ENCODE results near the gene FRMPD1. TPM values are rescaled to one million over a fixed set of nuclear protein-coding genes. Genes with fewer than 3 reads are reported as not detected.

The FRMPD1 gene
- total and polyA plus RNA-seq, 2 of the 13 experiments (the other 11 are each of a cell fraction or from before 2014, with no cell fraction given): not detected

- TF ChIP-seq AFF4 (CRISPR knock-in tag; IDR thresholded peaks at IDR 0.05): peak; percentile 35; the same call in 1 of the 2 replicates
- TF ChIP-seq HES4 (CRISPR knock-in tag; IDR thresholded peaks at IDR 0.05; ENCODE audit: borderline replicate concordance): 0 out of 2 replicates have a peak, but pooled peaks have one; percentile 72
- peak; percentile 89; the same call in 1 of the 2 replicates for TF ChIP-seq ZNF33B (CRISPR knock-in tag; IDR thresholded peaks at IDR 0.05)
- TF ChIP-seq RXRA (CRISPR knock-in tag; IDR thresholded peaks at IDR 0.05): peak; percentile 67
- TF ChIP-seq HNRNPUL1 (IDR thresholded peaks at IDR 0.05; ENCODE audit: low read depth, low read length): no peak
- TF ChIP-seq FOXP4 (CRISPR knock-in tag; IDR thresholded peaks at IDR 0.05): peak; percentile 10; the same call in 1 of the 2 replicates
- no peak for TF ChIP-seq PREB (CRISPR knock-in tag; IDR thresholded peaks at IDR 0.05)
- TF ChIP-seq REL (CRISPR knock-in tag; conservative IDR thresholded peaks at IDR 0.05): no peak
- TF ChIP-seq ZNF709 (CRISPR knock-in tag; IDR thresholded peaks at IDR 0.05): peak; percentile 79
These were observed 134.1 kb downstream of the FRMPD1 start, which contains the start of gene EXOSC3 (continued) for GRCh38 chr9:37784616-37785483.

Data from HepG2 (cell line).